GM12878 (cell line): Measurements from ENCODE around the gene PDRG1. TPM values are rescaled to one million over a fixed set of nuclear protein-coding genes. Genes with fewer than 3 reads are reported as not detected.

ENCODE experiments used
- ATAC-seq: fragments of 200-7000 bp; cut with Tn5 transposase; 3 replicates; pipeline ENCODE4 v1.9.1; 2020; ENCODE audit warnings: mild to moderate bottlenecking, moderate library complexity
- BruUV-seq: library from RNA; stranded (reverse); fragments of 400-500 nt; replicated peaks from 2 replicates; lab custom pipeline; 2021; lab: Mats Ljungman, UMichigan
- CTCF ChIA-PET: fragments of 300-600 bp; sonication (Branson Sonifier 250); formaldehyde crosslinking; extraction: SDS; loops from one replicate; lab custom pipeline; 2021; ENCODE audit warnings: inconsistent platforms; lab: Yijun Ruan, JAX
- POLR2A ChIA-PET: fragments of 350-600 bp; formaldehyde crosslinking; extraction: SDS; loops from one replicate; lab custom pipeline; 2021; ENCODE audit warnings: inconsistent platforms; lab: Charles Lee
- RAD21 ChIA-PET: fragments of 300-600 bp; sonication (Branson Sonifier 250); formaldehyde crosslinking; loops from one replicate; lab custom pipeline; 2023; ENCODE audit warnings: antibody characterized with exemption; ENCODE audit not compliant: unreplicated experiment; lab: Charles Lee
- SMC1A ChIA-PET: fragments of 300-600 bp; sonication (Branson Sonifier 250); formaldehyde crosslinking; loops from one replicate; lab custom pipeline; 2023; ENCODE audit not compliant: unreplicated experiment, uncharacterized antibody; lab: Charles Lee
- DNase-seq: peaks from one replicate; pipeline ENCODE4 v3.0.0-alpha.2; 2011; ENCODE audit warnings: low read depth, low spot score
- FAIRE-seq: peaks from 3 replicates; lab custom pipeline; 2011; peaks lifted over from hg19 to GRCh38; lab: Jason Lieb, UNC
- H2AFZ ChIP-seq: 2 replicates; pipeline ENCODE4 v1.6.0; 2011; ENCODE audit warnings: low read depth, low read length, control low read depth; ENCODE audit not compliant: control insufficient read depth
- H3K27ac ChIP-seq: 2 replicates; pipeline ENCODE4 v1.5.1; 2011; ENCODE audit warnings: control low read depth; ENCODE audit not compliant: control insufficient read depth, insufficient read depth
- H3K27me3 ChIP-seq, 2 experiments: replicated peaks in 1 of 2; 2 replicates each; pipeline versions ENCODE4 v1.6.0 to v1.6.1; 2011; ENCODE audit warnings: low read length in 1 of 2; ENCODE audit not compliant: control insufficient read depth in 2 of 2, insufficient read depth in 2 of 2
- H3K36me3 ChIP-seq, 2 experiments: 2 replicates each; pipeline ENCODE4 v1.5.1; 2011; ENCODE audit warnings: low read length in 1 of 2; ENCODE audit not compliant: control insufficient read depth in 2 of 2, insufficient read depth in 2 of 2
- H3K4me1 ChIP-seq: 2 replicates; pipeline ENCODE4 v1.6.1; 2011; ENCODE audit warnings: mild to moderate bottlenecking, low read length, moderate library complexity, mixed read lengths; ENCODE audit not compliant: control insufficient read depth, insufficient read depth
- H3K4me2 ChIP-seq: 2 replicates; pipeline ENCODE4 v1.6.0; 2011; ENCODE audit warnings: control low read depth; ENCODE audit not compliant: control insufficient read depth, insufficient read depth
- H3K4me3 ChIP-seq: fragments of 200-600 bp; sonication (generic); 2 replicates; pipeline ENCODE4 v1.5.1; 2016
- H3K79me2 ChIP-seq: 2 replicates; pipeline ENCODE4 v1.6.0; 2011; ENCODE audit warnings: low read length; ENCODE audit not compliant: control insufficient read depth, insufficient read depth
- H3K9ac ChIP-seq: 2 replicates; pipeline ENCODE4 v1.8.0; 2011; ENCODE audit warnings: low read length, control low read depth, mixed read lengths; ENCODE audit not compliant: control insufficient read depth, insufficient read depth
- H3K9me3 ChIP-seq: replicated peaks from 3 replicates; pipeline ENCODE4 v1.5.1; 2011; ENCODE audit warnings: mild to moderate bottlenecking, low read length; ENCODE audit not compliant: control insufficient read depth, insufficient read depth
- H4K20me1 ChIP-seq: 2 replicates; pipeline ENCODE4 v1.6.0; 2011; ENCODE audit not compliant: control insufficient read depth, insufficient read depth
- DPF2 ChIP-seq: fragments of 450-650 bp; IDR thresholded peaks from 2 replicates; pipeline ENCODE4 v1.6.1; 2017; ENCODE audit warnings: mild to moderate bottlenecking
- EED ChIP-seq: sonication (generic); IDR thresholded peaks from 2 replicates; pipeline ENCODE4 v1.6.1; 2016; ENCODE audit warnings: antibody characterized with exemption, low read depth
- EGR1 ChIP-seq, 2 experiments: IDR thresholded peaks; 1 replicate in 1 of 2; 2 replicates in 1 of 2; pipeline ENCODE4 v1.6.1; 2011 to 2012; ENCODE audit warnings: low read depth in 2 of 2, low read length in 2 of 2, borderline replicate concordance in 1 of 2, mild to moderate bottlenecking in 1 of 2, moderate library complexity in 1 of 2
- SREBF2 ChIP-seq: IDR thresholded peaks from 2 replicates; pipeline ENCODE4 v1.6.1; 2012; ENCODE audit warnings: mild to moderate bottlenecking, low read length
- ZNF274 ChIP-seq: IDR thresholded peaks from one replicate; pipeline ENCODE4 v1.8.0; 2011; ENCODE audit not compliant: insufficient read length, insufficient read depth
- WGBS: methylation state at CpG from one replicate; pipeline ENCODE4 v1.1.6; 2016; ENCODE audit warnings: low lambda C conversion rate; ENCODE audit not compliant: insufficient replicate concordance, insufficient coverage; ENCODE audit errors: missing lambda C conversion rate; 5-methylcytosine and 5-hydroxymethylcytosine counted together
- in situ Hi-C: fragments of 300-500 bp; cut with MboI; formaldehyde crosslinking; loops from 9 replicates; pipeline ENCODE4 v1.14.3; 2018; ENCODE audit warnings: mixed read lengths
- intact Hi-C: fragments of 100-400 bp; cut with micrococcal nuclease; formaldehyde crosslinking; loops from one replicate; pipeline ENCODE4 v1.14.2; 2022; ENCODE audit not compliant: unreplicated experiment
- polyA plus RNA-seq, 11 experiments: library from polyadenylated mRNA; depleted of rRNA in 4 of 11; unstranded in 6 of 11; stranded (reverse) in 5 of 11; fragments of >200 nt; fragmentation: Nextera tagmentation in 4 of 11; fragmentation: Illumina TruSeq in 1 of 11; extraction: Ambion mirVana in 4 of 11; extraction: Trizol in 1 of 11; gene quantifications; 1 replicate in 1 of 11; 2 replicates in 10 of 11; pipeline versions ENCODE4 v1.2.1 to v1.2.3, GENCODE V29; 2011 to 2016; ENCODE audit warnings: inconsistent platforms in 2 of 11, missing spikeins in 2 of 11, low read depth in 1 of 11
- total RNA-seq, 4 experiments: library from RNA; depleted of rRNA in 3 of 4; stranded (reverse); fragments of >200 nt in 3 of 4; fragmentation: Illumina TruSeq in 1 of 4; extraction: Trizol in 1 of 4; gene quantifications; 2 replicates each; pipeline versions ENCODE4 v1.2.1 to v1.2.3, GENCODE V29; 2013 to 2021
- TF ChIP-seq, protein P1 (sequence below): IDR thresholded peaks from 2 replicates; pipeline ENCODE4 v1.6.1; 2011; ENCODE audit warnings: low read depth, low read length, improper control_type of control experiment, borderline replicate concordance
- TF ChIP-seq, protein P2 (sequence below): IDR thresholded peaks from 2 replicates; pipeline ENCODE4 v1.6.1; 2012; ENCODE audit warnings: low read depth, low read length, improper control_type of control experiment
- TF ChIP-seq, protein P3 (sequence below): IDR thresholded peaks from 2 replicates; pipeline ENCODE4 v1.6.1; 2011; ENCODE audit warnings: borderline replicate concordance, low read depth, mild to moderate bottlenecking, moderate library complexity, mixed read lengths, low read length; ENCODE audit not compliant: insufficient read depth; ENCODE audit errors: extremely low read length
- TF ChIP-seq, protein P4 (sequence below): IDR thresholded peaks from 2 replicates; pipeline ENCODE4 v1.6.1; 2012; ENCODE audit warnings: low read depth, low read length, improper control_type of control experiment

PDRG1 gene
- total and polyA plus RNA-seq, 10 of the 15 experiments (the other 5 are each of a cell fraction or from before 2014, with no cell fraction given), result 11.1 to 55.8 (median 23.3) TPM

DNA sequence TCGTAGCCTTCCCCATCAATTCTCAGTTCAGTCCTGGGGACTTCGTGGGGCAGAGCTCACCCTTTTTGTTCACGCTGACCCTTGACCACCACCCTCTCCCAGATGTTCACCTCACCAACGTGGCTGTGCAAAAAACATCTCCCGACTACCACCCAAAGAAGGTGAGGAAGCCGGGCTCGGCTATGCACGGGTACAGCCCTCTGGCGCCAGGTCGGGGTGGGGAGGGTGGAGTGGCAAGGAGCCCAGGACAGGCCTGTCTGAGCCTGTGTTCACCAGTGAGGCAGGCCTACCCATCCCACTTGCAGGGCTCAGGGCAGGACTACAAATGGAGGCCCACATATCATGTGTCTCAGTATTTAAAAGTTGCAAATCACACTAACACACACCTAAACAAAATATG is 18.1 kb downstream of the PDRG1 start:
- TF ChIP-seq, protein P1, sequence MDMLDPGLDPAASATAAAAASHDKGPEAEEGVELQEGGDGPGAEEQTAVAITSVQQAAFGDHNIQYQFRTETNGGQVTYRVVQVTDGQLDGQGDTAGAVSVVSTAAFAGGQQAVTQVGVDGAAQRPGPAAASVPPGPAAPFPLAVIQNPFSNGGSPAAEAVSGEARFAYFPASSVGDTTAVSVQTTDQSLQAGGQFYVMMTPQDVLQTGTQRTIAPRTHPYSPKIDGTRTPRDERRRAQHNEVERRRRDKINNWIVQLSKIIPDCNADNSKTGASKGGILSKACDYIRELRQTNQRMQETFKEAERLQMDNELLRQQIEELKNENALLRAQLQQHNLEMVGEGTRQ, result no peak
- TF ChIP-seq, protein P2, sequence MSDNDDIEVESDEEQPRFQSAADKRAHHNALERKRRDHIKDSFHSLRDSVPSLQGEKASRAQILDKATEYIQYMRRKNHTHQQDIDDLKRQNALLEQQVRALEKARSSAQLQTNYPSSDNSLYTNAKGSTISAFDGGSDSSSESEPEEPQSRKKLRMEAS, result no peak
- no peak for TF ChIP-seq DPF2
- no peak for TF ChIP-seq EGR1 (IDR thresholded peaks at IDR 0.05; ENCODE audit: borderline replicate concordance in 1 of 2, low read depth in 2 of 2, low read length in 2 of 2)
- no peak for TF ChIP-seq EED
- TF ChIP-seq, protein P3, sequence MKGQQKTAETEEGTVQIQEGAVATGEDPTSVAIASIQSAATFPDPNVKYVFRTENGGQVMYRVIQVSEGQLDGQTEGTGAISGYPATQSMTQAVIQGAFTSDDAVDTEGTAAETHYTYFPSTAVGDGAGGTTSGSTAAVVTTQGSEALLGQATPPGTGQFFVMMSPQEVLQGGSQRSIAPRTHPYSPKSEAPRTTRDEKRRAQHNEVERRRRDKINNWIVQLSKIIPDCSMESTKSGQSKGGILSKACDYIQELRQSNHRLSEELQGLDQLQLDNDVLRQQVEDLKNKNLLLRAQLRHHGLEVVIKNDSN, result no peak
- TF ChIP-seq, protein P4, sequence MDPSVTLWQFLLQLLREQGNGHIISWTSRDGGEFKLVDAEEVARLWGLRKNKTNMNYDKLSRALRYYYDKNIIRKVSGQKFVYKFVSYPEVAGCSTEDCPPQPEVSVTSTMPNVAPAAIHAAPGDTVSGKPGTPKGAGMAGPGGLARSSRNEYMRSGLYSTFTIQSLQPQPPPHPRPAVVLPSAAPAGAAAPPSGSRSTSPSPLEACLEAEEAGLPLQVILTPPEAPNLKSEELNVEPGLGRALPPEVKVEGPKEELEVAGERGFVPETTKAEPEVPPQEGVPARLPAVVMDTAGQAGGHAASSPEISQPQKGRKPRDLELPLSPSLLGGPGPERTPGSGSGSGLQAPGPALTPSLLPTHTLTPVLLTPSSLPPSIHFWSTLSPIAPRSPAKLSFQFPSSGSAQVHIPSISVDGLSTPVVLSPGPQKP, result no peak
- no peak for TF ChIP-seq SREBF2
- no peak for TF ChIP-seq ZNF274
- Histone ChIP-seq H3K27me3 (no peaks in the 10 kb centered on the region), H3K4me3 (no peak overlapping the region), H3K4me1 (no peaks in the 10 kb centered on the region), H3K27ac (no peak overlapping the region), H3K9ac (no peak overlapping the region), H3K36me3 (no peaks in the 10 kb centered on the region), H2AFZ (no peak overlapping the region), H4K20me1 (no peaks in the 10 kb centered on the region), H3K4me2 (no peak overlapping the region), H3K9me3 (no peaks in the 10 kb centered on the region), H3K79me2 (no peaks in the 10 kb centered on the region)
- CTCF ChIA-PET, result interaction anchor here (1.1 kb wide), 1 partner anchor 18 kb away, joined by 4 read pairs; the partner anchor contains the start of gene PDRG1
- RAD21 ChIA-PET, result no interaction called here
- SMC1A ChIA-PET, result interaction anchor here (0.7 kb wide), 1 partner anchor 54 kb away, joined by 3 read pairs; no protein-coding TSS in a partner anchor
- in situ Hi-C loops, result no loop called here
- intact Hi-C loops, result no loop called here
- 46% methylated on average over 10 of the region's 10 CpGs for WGBS
- no peak for DNase-seq
- ATAC-seq, result no peak
- POLR2A ChIA-PET, result interaction anchor here (1.0 kb wide), 1 partner anchor 9 kb away, joined by 3 read pairs; no protein-coding TSS in a partner anchor
- no peak for FAIRE-seq
- no TSS peak for BruUV-seq
